Mucosa of descending colon (tissue), 3 donors: ENCODE data around the gene SDK1. TPM values are rescaled to one million over a fixed set of nuclear protein-coding genes. Genes with fewer than 3 reads are reported as not detected.

Experiments
- ATAC-seq: fragments of 200-7000 bp; cut with Tn5 transposase; one replicate; pipeline ENCODE4 v1.9.1; 2020; ENCODE audit warnings: mild to moderate bottlenecking, moderate library complexity
- DNase-seq, 3 donors: peaks; one replicate each; pipeline ENCODE4 v3.0.0-alpha.2; 2020
- H3K36me3 ChIP-seq: fragments of 200-600 bp; one replicate; pipeline ENCODE4 v1.8.0; 2021; ENCODE audit warnings: low read depth, mild to moderate bottlenecking
- H3K4me1 ChIP-seq: fragments of 200-600 bp; one replicate; pipeline ENCODE4 v1.8.0; 2021; ENCODE audit warnings: low read depth, mild to moderate bottlenecking
- H3K4me3 ChIP-seq: fragments of 200-600 bp; one replicate; pipeline ENCODE4 v1.8.0; 2021; ENCODE audit warnings: mild to moderate bottlenecking
- H3K9me3 ChIP-seq: fragments of 200-600 bp; one replicate; pipeline ENCODE4 v1.8.0; 2021; ENCODE audit warnings: mild to moderate bottlenecking
- intact Hi-C, 2 donors: fragments of 100-400 bp; cut with DNase I in 1 of 2; cut with micrococcal nuclease in 1 of 2; formaldehyde crosslinking; loops; one replicate each; pipeline versions ENCODE4 v1.11.0 to v1.11.1; 2022; cut with DNase I, micrococcal nuclease
- total RNA-seq, 3 donors: library from RNA; stranded (reverse); fragmentation: NEBNext Ultra II Directional in 2 of 3; extraction: Animal tissue kit (Norgen Biotek cat#: 25700) in 2 of 3; gene quantifications; one replicate each; pipeline versions ENCODE4 v1.2.1 to v1.2.4, GENCODE V29; 2021 to 2023
- TF ChIP-seq, protein P1 (sequence below): fragments of 200-600 bp; IDR thresholded peaks from one replicate; pipeline ENCODE4 v1.8.0; 2022; ENCODE audit warnings: antibody characterized with exemption, mild to moderate bottlenecking
- donor health status: DM: no; HTN: no; CAD: no; lungs with moderate emphysema.
- donor health status: DM: no; HTN: no; CAD: no.
- donor health status: DM: no; HTN: yes; CAD: no.

The SDK1 gene
- total RNA-seq, 3 donors from 2014 or later = 2.7 to 20.2 (median 4.2) TPM

DNA sequence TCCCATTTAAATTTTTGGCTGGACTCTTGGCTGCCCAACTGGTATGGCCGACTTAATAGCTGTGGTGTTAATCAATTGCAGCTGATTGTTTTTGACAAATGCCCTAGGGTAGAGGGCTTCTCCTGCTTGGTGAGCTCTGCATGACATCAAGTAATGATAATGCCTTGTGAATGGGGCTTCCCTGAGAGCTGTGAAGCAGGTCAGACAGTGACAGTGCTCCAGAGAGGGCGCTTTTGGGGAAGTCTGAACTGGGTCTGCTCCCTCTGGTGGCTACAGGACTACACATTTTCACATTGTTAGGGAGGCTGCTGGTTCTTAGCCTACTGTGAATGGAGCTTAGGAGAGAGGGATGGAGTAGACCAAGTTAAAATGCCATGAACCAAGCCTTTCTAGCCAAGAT, 98.8 kb downstream of the SDK1 start:
- H3K36me3 ChIP-seq = no peaks in the 10 kb centered on the region
- no peak overlapping the region for H3K4me3 ChIP-seq
- TF ChIP-seq, protein P1, sequence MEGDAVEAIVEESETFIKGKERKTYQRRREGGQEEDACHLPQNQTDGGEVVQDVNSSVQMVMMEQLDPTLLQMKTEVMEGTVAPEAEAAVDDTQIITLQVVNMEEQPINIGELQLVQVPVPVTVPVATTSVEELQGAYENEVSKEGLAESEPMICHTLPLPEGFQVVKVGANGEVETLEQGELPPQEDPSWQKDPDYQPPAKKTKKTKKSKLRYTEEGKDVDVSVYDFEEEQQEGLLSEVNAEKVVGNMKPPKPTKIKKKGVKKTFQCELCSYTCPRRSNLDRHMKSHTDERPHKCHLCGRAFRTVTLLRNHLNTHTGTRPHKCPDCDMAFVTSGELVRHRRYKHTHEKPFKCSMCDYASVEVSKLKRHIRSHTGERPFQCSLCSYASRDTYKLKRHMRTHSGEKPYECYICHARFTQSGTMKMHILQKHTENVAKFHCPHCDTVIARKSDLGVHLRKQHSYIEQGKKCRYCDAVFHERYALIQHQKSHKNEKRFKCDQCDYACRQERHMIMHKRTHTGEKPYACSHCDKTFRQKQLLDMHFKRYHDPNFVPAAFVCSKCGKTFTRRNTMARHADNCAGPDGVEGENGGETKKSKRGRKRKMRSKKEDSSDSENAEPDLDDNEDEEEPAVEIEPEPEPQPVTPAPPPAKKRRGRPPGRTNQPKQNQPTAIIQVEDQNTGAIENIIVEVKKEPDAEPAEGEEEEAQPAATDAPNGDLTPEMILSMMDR = no peak
- H3K9me3 ChIP-seq = peaks cover 14% of the 10 kb centered on the region
- peak; percentile 37 for ATAC-seq
- intact Hi-C loops = no loop called here
- peak in 1 of 3 donors; percentile 12 for DNase-seq
- H3K4me1 ChIP-seq = no peaks in the 10 kb centered on the region

DNA sequence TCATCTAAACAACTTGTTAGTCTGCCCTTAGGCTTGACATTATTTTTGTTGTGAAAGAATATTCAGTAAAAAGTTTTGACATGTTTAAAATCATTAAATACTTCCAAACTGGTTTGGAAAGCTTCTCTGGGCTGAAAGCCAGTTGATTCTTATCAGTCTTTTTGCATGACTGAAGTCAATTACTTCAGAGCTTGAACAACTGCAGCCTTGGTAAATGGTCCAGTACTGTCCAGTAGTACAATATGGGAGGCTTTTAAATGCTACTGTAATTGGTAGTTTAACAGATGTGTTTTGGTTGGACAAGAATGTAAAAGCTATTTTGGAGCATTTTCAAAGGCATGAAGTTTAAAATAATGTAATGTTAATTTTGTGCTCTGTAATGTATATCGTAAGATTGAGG, 103.4 kb downstream of the SDK1 start:
- Histone ChIP-seq H3K9me3 (no peaks in the 10 kb centered on the region), H3K36me3 (no peaks in the 10 kb centered on the region), H3K4me1 (no peaks in the 10 kb centered on the region), H3K4me3 (no peak overlapping the region)
- intact Hi-C loops = no loop called here
- ATAC-seq (no peak), DNase-seq (no peak)
- TF ChIP-seq, protein P1 = no peak

DNA sequence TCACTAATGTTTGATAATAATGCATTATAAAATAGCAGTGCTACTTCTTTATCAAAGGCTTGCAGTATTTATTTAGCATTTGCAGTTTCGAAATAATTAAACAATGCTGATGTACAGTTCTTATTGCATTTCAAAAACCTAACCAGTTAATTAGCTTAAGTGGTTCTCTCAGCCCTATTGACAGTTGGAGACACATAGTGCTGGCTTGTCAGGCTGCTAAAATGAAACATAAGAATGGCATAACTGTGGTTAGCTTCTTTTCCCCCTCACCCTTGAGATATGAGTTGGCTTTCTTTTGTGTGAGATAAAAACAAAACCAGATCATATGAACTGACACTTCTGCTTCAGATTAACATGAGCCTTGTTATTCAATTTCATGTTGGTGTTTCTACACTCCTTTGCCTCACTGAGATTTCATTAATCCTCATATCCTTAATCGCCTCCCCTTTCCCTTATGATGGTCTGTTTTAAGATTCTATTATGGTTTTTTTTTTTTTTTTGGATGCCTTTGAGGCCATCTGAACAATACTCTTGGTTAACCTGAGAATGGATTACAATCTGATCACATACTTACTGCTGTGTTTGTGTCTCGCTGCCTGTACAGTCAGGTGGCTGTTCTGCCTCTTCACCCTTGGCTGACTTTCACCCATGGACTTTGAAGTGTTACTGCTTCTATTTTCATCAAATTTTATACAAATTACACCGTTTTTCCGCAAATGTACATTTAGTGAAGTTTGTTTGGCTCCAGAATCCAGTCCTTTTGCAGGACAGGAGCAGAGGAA, 108.0 kb downstream of the SDK1 start:
- intact Hi-C loops = no loop called here
- DNase-seq (no peak), ATAC-seq (no peak)
- TF ChIP-seq, protein P1 = no peak
- H3K36me3 ChIP-seq = no peaks in the 10 kb centered on the region
- no peak overlapping the region for H3K4me3 ChIP-seq
- H3K4me1 ChIP-seq = no peaks in the 10 kb centered on the region
- H3K9me3 ChIP-seq = no peaks in the 10 kb centered on the region

DNA sequence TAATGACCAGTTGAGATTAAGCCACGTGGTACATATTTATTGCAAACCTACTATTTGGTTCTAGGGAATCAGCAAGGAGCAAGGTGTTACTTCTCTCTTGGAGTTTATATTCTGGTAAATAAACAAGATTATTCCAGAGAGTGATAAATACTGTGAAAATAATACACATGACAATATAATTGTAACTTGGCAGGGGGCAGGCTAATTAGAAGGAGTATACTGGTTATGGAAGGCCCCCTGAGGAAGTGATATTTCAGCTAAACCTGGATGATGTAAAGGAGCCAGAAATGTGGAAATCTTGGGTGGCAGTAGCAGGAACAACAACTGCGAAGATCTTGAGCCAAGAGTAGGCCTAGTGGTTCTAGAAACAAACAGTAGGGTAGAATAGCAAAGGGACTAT, 111.8 kb downstream of the SDK1 start:
- no peaks in the 10 kb centered on the region for H3K9me3 ChIP-seq
- intact Hi-C loops = no loop called here
- ATAC-seq (no peak), DNase-seq (no peak)
- no peaks in the 10 kb centered on the region for H3K36me3 ChIP-seq
- no peak overlapping the region for H3K4me3 ChIP-seq
- TF ChIP-seq, protein P1 = no peak
- no peaks in the 10 kb centered on the region for H3K4me1 ChIP-seq

DNA sequence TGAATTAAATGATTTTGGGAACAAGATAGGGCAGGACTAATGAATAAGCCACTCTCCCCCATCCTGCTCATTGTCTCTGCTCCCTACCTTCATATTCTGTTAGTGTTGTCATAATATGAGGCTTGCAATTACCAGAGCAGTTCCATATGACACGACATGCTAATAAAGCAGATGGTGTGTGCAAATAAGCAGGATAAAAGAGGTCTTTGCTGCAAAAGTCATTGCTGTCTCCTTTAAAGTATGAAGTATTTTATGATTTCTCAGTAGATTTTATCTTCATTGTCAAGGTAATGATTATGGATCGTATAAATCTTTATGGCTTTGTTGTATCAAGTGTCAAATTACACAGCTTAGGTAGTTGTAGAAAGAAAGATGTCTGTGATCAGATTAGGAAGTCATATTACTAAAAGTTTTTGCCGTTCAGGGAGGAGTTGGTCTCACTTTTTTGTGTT, 114.8 kb downstream of the SDK1 start:
- H3K9me3 ChIP-seq = no peaks in the 10 kb centered on the region
- H3K36me3 ChIP-seq = no peaks in the 10 kb centered on the region
- DNase-seq (no peak), ATAC-seq (peak; percentile 77)
- no peak overlapping the region for H3K4me3 ChIP-seq
- TF ChIP-seq, protein P1 = no peak
- intact Hi-C loops = no loop called here
- no peaks in the 10 kb centered on the region for H3K4me1 ChIP-seq
